HG02678 (cell line): ENCODE data around the gene TIMMDC1.

ENCODE experiments used
- ATAC-seq: cut with Tn5 transposase; IDR thresholded peaks from one replicate; pipeline ENCODE4 v1.9.1; 2021; ENCODE audit warnings: mild to moderate bottlenecking, moderate library complexity; ENCODE audit not compliant: unreplicated experiment

The TIMMDC1 gene

GRCh38 chr3:119498186-119499011, at the start of gene TIMMDC1:
Gene TIMMDC1 (plus strand): TSS chr3:119498547. CDS start chr3:119498734, 187 bp downstream.
- peak; percentile 99 for ATAC-seq

GRCh38 chr3:119453822-119454221, 44.5 kb upstream of the TIMMDC1 start:
- no peak for ATAC-seq

- ATAC-seq, result no peak
Observed at GRCh38 chr3:119456469-119456868, 41.9 kb upstream of the TIMMDC1 start.

- ATAC-seq, result no peak
Observed at GRCh38 chr3:119457246-119457645, 41.1 kb upstream of the TIMMDC1 start.

- ATAC-seq, result peak; percentile 94
Observed at GRCh38 chr3:119463171-119464169, 34.9 kb upstream of the TIMMDC1 start, which contains the start of gene TMEM39A. Gene TMEM39A (minus strand): TSS chr3:119463615. CDS start chr3:119462074, 1,541 bp downstream.

- ATAC-seq, result no peak
Observed at GRCh38 chr3:119468041-119468440, 30.3 kb upstream of the TIMMDC1 start.

- no peak for ATAC-seq
Observed at GRCh38 chr3:119469418-119470189, 28.7 kb upstream of the TIMMDC1 start.

GRCh38 chr3:119470866-119471265, 27.5 kb upstream of the TIMMDC1 start:
- ATAC-seq, result no peak

- ATAC-seq, result no peak
Observed at GRCh38 chr3:119481079-119481478, 17.3 kb upstream of the TIMMDC1 start.

GRCh38 chr3:119483101-119483500, 15.2 kb upstream of the TIMMDC1 start:
- no peak for ATAC-seq

GRCh38 chr3:119485563-119485962, 12.8 kb upstream of the TIMMDC1 start:
- ATAC-seq, result no peak

GRCh38 chr3:119490153-119490552, 8.2 kb upstream of the TIMMDC1 start:
- ATAC-seq, result no peak

GRCh38 chr3:119492128-119492527, 6.2 kb upstream of the TIMMDC1 start:
- ATAC-seq, result no peak

GRCh38 chr3:119492810-119493209, 5.5 kb upstream of the TIMMDC1 start:
- no peak for ATAC-seq

GRCh38 chr3:119494597-119494996, 3.8 kb upstream of the TIMMDC1 start:
- ATAC-seq, result no peak

- no peak for ATAC-seq
Observed at GRCh38 chr3:119497820-119498185, 544 bp upstream of the TIMMDC1 start.

- ATAC-seq, result no peak
Observed at GRCh38 chr3:119500265-119500664, 1.9 kb downstream of the TIMMDC1 start.

- ATAC-seq, result no peak
Observed at GRCh38 chr3:119500901-119501300, 2.6 kb downstream of the TIMMDC1 start.

- no peak for ATAC-seq
Observed at GRCh38 chr3:119506631-119507030, 8.3 kb downstream of the TIMMDC1 start.

- ATAC-seq, result no peak
Observed at GRCh38 chr3:119507404-119507803, 9.1 kb downstream of the TIMMDC1 start.
